Mononuclear cell (primary cell): ENCODE results near the gene GIT1. TPM values are rescaled to one million over a fixed set of nuclear protein-coding genes. Genes with fewer than 3 reads are reported as not detected.

Experiments used
- H3K27me3 ChIP-seq: 2 replicates; pipeline ENCODE4 v1.6.0; 2011; ENCODE audit warnings: low read length, control low read depth; ENCODE audit not compliant: insufficient read depth
- H3K4me1 ChIP-seq: 2 replicates; pipeline ENCODE4 v1.5.1; 2011; ENCODE audit warnings: mild to moderate bottlenecking, low read length, control low read depth; ENCODE audit not compliant: insufficient read depth
- H3K4me3 ChIP-seq: 2 replicates; pipeline ENCODE4 v1.5.1; 2011; ENCODE audit warnings: mild to moderate bottlenecking, low read length, moderate library complexity
- H3K9me3 ChIP-seq: 2 replicates; pipeline ENCODE4 v1.5.1; 2011; ENCODE audit warnings: low read depth, mild to moderate bottlenecking, control low read depth, low read length
- total RNA-seq: library from RNA; depleted of rRNA; stranded (reverse); fragments of >200 nt; gene quantifications from one replicate; pipeline ENCODE4 v1.2.3, GENCODE V29; 2012

GIT1 gene
- total RNA-seq, 1 donor = 17.5 TPM

- no peaks in the 10 kb centered on the region for H3K9me3 ChIP-seq
- H3K4me3 ChIP-seq = no peak overlapping the region
- peaks cover 3% of the 10 kb centered on the region for H3K27me3 ChIP-seq
- H3K4me1 ChIP-seq = peaks cover 13% of the 10 kb centered on the region
These were observed 19.5 kb upstream of the GIT1 start for GRCh38 chr17:29608986-29609385.

- H3K4me1 ChIP-seq = peaks cover under 1% of the 10 kb centered on the region
- no peaks in the 10 kb centered on the region for H3K9me3 ChIP-seq
- no peak overlapping the region for H3K4me3 ChIP-seq
- peaks cover under 1% of the 10 kb centered on the region for H3K27me3 ChIP-seq
These were observed 18.2 kb upstream of the GIT1 start for GRCh38 chr17:29607557-29608195.

- Histone ChIP-seq H3K4me3 (no peak overlapping the region), H3K4me1 (no peaks in the 10 kb centered on the region), H3K27me3 (no peaks in the 10 kb centered on the region), H3K9me3 (no peaks in the 10 kb centered on the region)
These were observed 13.7 kb upstream of the GIT1 start for GRCh38 chr17:29603109-29603674.

GRCh38 chr17:29597361-29598172 is 8.1 kb upstream of the GIT1 start:
- Histone ChIP-seq H3K9me3 (no peaks in the 10 kb centered on the region), H3K4me3 (no peak overlapping the region), H3K4me1 (peaks cover 12% of the 10 kb centered on the region), H3K27me3 (peaks cover 5% of the 10 kb centered on the region)

GRCh38 chr17:29596811-29597210 is 7.4 kb upstream of the GIT1 start:
- no peak overlapping the region for H3K4me3 ChIP-seq
- H3K4me1 ChIP-seq = peaks cover 20% of the 10 kb centered on the region
- H3K9me3 ChIP-seq = no peaks in the 10 kb centered on the region
- H3K27me3 ChIP-seq = peaks cover 5% of the 10 kb centered on the region

- H3K4me1 ChIP-seq = peaks cover 26% of the 10 kb centered on the region
- no peak overlapping the region for H3K4me3 ChIP-seq
These were observed 6.7 kb upstream of the GIT1 start for GRCh38 chr17:29595943-29596774.

GRCh38 chr17:29595107-29595942 is 5.9 kb upstream of the GIT1 start:
- Histone ChIP-seq H3K27me3 (peaks cover 5% of the 10 kb centered on the region), H3K9me3 (no peaks in the 10 kb centered on the region), H3K4me1 (peaks cover 35% of the 10 kb centered on the region), H3K4me3 (no peak overlapping the region)

More at GRCh38 chr17:29595943-29596774, 6.7 kb upstream of the GIT1 start:
- Histone ChIP-seq H3K9me3 (no peaks in the 10 kb centered on the region), H3K27me3 (peaks cover 5% of the 10 kb centered on the region)

- Histone ChIP-seq H3K4me1 (peaks cover 42% of the 10 kb centered on the region), H3K27me3 (peaks cover 5% of the 10 kb centered on the region), H3K9me3 (no peaks in the 10 kb centered on the region), H3K4me3 (no peak overlapping the region)
These were observed 5.2 kb upstream of the GIT1 start for GRCh38 chr17:29594519-29595090.

GRCh38 chr17:29593591-29594518 is 4.4 kb upstream of the GIT1 start:
- H3K4me3 ChIP-seq = peak overlapping the region; percentile 33
- H3K4me1 ChIP-seq = peaks cover 42% of the 10 kb centered on the region
- no peaks in the 10 kb centered on the region for H3K9me3 ChIP-seq
- H3K27me3 ChIP-seq = peaks cover 5% of the 10 kb centered on the region

- H3K4me3 ChIP-seq = peak within 1 kb of the TSS; percentile 47
These were observed 3.6 kb upstream of the GIT1 start, which contains the start of gene ANKRD13B for GRCh38 chr17:29592850-29593551. Gene ANKRD13B, plus strand, starts transcription at chr17:29593132. Its CDS starts 490 bp downstream, at chr17:29593622.

GRCh38 chr17:29591737-29592608 is 2.5 kb upstream of the GIT1 start:
- H3K4me3 ChIP-seq = no peak overlapping the region
- H3K9me3 ChIP-seq = no peaks in the 10 kb centered on the region
- H3K4me1 ChIP-seq = peaks cover 59% of the 10 kb centered on the region
- peaks cover 5% of the 10 kb centered on the region for H3K27me3 ChIP-seq

More at GRCh38 chr17:29592850-29593551, 3.6 kb upstream of the GIT1 start, which contains the start of gene ANKRD13B:
- H3K27me3 ChIP-seq = peaks cover 5% of the 10 kb centered on the region
- no peaks in the 10 kb centered on the region for H3K9me3 ChIP-seq
- peaks cover 49% of the 10 kb centered on the region for H3K4me1 ChIP-seq
